IMR-90 (cell line): ENCODE data around the gene DPCD. TPM values are rescaled to one million over a fixed set of nuclear protein-coding genes. Genes with fewer than 3 reads are reported as not detected.

Source experiments
- ATAC-seq: fragments of 200-7000 bp; cut with Tn5 transposase; 2 replicates; pipeline ENCODE4 v1.9.1; 2020; ENCODE audit warnings: low read depth, mild to moderate bottlenecking, moderate library complexity
- BruUV-seq: library from RNA; stranded (reverse); fragments of 400-500 nt; replicated peaks from 2 replicates; lab custom pipeline; 2021; lab: Mats Ljungman, UMichigan
- CTCF ChIA-PET: fragments of 300-600 bp; formaldehyde crosslinking; extraction: SDS; loops from one replicate; lab custom pipeline; 2021; ENCODE audit warnings: antibody characterized with exemption; lab: Yijun Ruan, JAX
- POLR2A ChIA-PET: fragments of 300-600 bp; sonication (Branson Sonifier 250); formaldehyde crosslinking; loops from one replicate; lab custom pipeline; 2022; ENCODE audit warnings: antibody characterized with exemption; ENCODE audit not compliant: unreplicated experiment; lab: Charles Lee
- DNase-seq: peaks from one replicate; pipeline ENCODE4 v3.0.0; 2013
- H2AFZ ChIP-seq: replicated peaks from 2 replicates; pipeline ENCODE3; 2013; ENCODE audit warnings: low read length, mild to moderate bottlenecking; ENCODE audit not compliant: poor library complexity
- H2AK5ac ChIP-seq: 2 replicates; pipeline ENCODE4 v1.6.1; 2013; ENCODE audit warnings: low read depth, low read length, inconsistent platforms
- H2AK9ac ChIP-seq: replicated peaks from 2 replicates; pipeline ENCODE3; 2013; ENCODE audit warnings: mild to moderate bottlenecking, low read depth, low read length, moderate library complexity; ENCODE audit not compliant: poor library complexity
- H2BK120ac ChIP-seq: 2 replicates; pipeline ENCODE4 v1.6.1; 2013; ENCODE audit warnings: low read depth, low read length, inconsistent platforms
- H2BK15ac ChIP-seq: 3 replicates; pipeline ENCODE4 v1.6.1; 2013; ENCODE audit warnings: low read depth, low read length, inconsistent platforms
- H2BK20ac ChIP-seq: 2 replicates; pipeline ENCODE4 v1.6.1; 2013; ENCODE audit warnings: low read depth, mild to moderate bottlenecking, inconsistent platforms, low read length, moderate library complexity
- H2BK5ac ChIP-seq: 2 replicates; pipeline ENCODE4 v1.6.1; 2013; ENCODE audit warnings: mild to moderate bottlenecking, low read depth, low read length, inconsistent platforms; ENCODE audit not compliant: poor library complexity, severe bottlenecking
- H3K14ac ChIP-seq: replicated peaks from 2 replicates; pipeline ENCODE4 v1.6.1; 2013; ENCODE audit warnings: low read depth, low read length, inconsistent platforms
- H3K18ac ChIP-seq: 2 replicates; pipeline ENCODE4 v1.6.1; 2013; ENCODE audit warnings: low read depth, low read length, control low read depth
- H3K23ac ChIP-seq: 2 replicates; pipeline ENCODE4 v1.6.1; 2013; ENCODE audit warnings: low read depth, low read length, inconsistent platforms
- H3K27ac ChIP-seq: 2 replicates; pipeline ENCODE4 v1.5.1; 2013; ENCODE audit warnings: mild to moderate bottlenecking, control low read depth, low read length; ENCODE audit not compliant: insufficient read depth
- H3K27me3 ChIP-seq: 2 replicates; pipeline ENCODE4 v1.6.1; 2013; ENCODE audit warnings: low read length; ENCODE audit not compliant: control insufficient read depth, insufficient read depth
- H3K36me3 ChIP-seq: 2 replicates; pipeline ENCODE4 v1.6.1; 2013; ENCODE audit warnings: low read length, mixed read lengths; ENCODE audit not compliant: control insufficient read depth, insufficient read depth
- H3K4ac ChIP-seq: 2 replicates; pipeline ENCODE4 v1.6.1; 2013; ENCODE audit warnings: low read depth, low read length, inconsistent platforms
- H3K4me1 ChIP-seq: 2 replicates; pipeline ENCODE4 v1.6.1; 2013; ENCODE audit warnings: low read length, mixed read lengths; ENCODE audit not compliant: control insufficient read depth, insufficient read depth
- H3K4me2 ChIP-seq: 2 replicates; pipeline ENCODE4 v1.6.1; 2013; ENCODE audit warnings: low read depth, mild to moderate bottlenecking, control low read depth, low read length, moderate library complexity
- H3K4me3 ChIP-seq: 2 replicates; pipeline ENCODE4 v1.5.1; 2013; ENCODE audit warnings: low read depth, mild to moderate bottlenecking, control low read depth, low read length, moderate library complexity; ENCODE audit not compliant: insufficient read depth
- H3K56ac ChIP-seq: 2 replicates; pipeline ENCODE4 v1.6.1; 2013; ENCODE audit warnings: low read length, inconsistent platforms; ENCODE audit not compliant: insufficient read depth; ENCODE audit errors: extremely low read depth
- H3K79me1 ChIP-seq, 2 experiments: 2 replicates each; pipeline ENCODE4 v1.6.1; 2013; ENCODE audit warnings: low read length in 2 of 2, inconsistent platforms in 1 of 2, low read depth in 1 of 2
- H3K9ac ChIP-seq: 2 replicates; pipeline ENCODE4 v1.6.1; 2013; ENCODE audit warnings: low read depth, low read length, control low read depth
- H3K9me1 ChIP-seq: 2 replicates; pipeline ENCODE4 v1.6.1; 2013; ENCODE audit warnings: low read length, inconsistent platforms; ENCODE audit not compliant: insufficient read depth
- H3K9me3 ChIP-seq: 2 replicates; pipeline ENCODE4 v1.6.1; 2013; ENCODE audit warnings: low read length; ENCODE audit not compliant: control insufficient read depth, insufficient read depth
- H4K20me1 ChIP-seq: 2 replicates; pipeline ENCODE4 v1.6.1; 2013; ENCODE audit warnings: low read length, inconsistent platforms; ENCODE audit not compliant: insufficient read depth
- H4K5ac ChIP-seq: 2 replicates; pipeline ENCODE4 v1.6.1; 2013; ENCODE audit warnings: mild to moderate bottlenecking, low read depth, low read length, control low read depth
- H4K8ac ChIP-seq, 2 experiments: 2 replicates each; pipeline ENCODE4 v1.6.1; 2013; ENCODE audit warnings: low read depth in 2 of 2, low read length in 2 of 2, control low read depth in 1 of 2, inconsistent platforms in 1 of 2
- H4K91ac ChIP-seq: 2 replicates; pipeline ENCODE4 v1.6.1; 2013; ENCODE audit warnings: low read depth, low read length, inconsistent platforms; ENCODE audit not compliant: insufficient read depth
- CHD1 ChIP-seq: IDR thresholded peaks from 2 replicates; pipeline ENCODE4 v1.6.1; 2012; ENCODE audit warnings: low read depth, low read length, improper control_type of control experiment
- ELK1 ChIP-seq: fragments of 150-350 bp; IDR thresholded peaks from 2 replicates; pipeline ENCODE4 v1.6.1; 2016; ENCODE audit warnings: low read depth, mild to moderate bottlenecking, low read length, moderate library complexity, borderline replicate concordance
- FOS ChIP-seq: fragments of 150-350 bp; IDR thresholded peaks from 2 replicates; pipeline ENCODE4 v1.6.1; 2016; ENCODE audit warnings: low read depth, low read length
- MAFK ChIP-seq: IDR thresholded peaks from 2 replicates; pipeline ENCODE4 v1.6.1; 2012; ENCODE audit warnings: low read depth, low read length, improper control_type of control experiment
- MAZ ChIP-seq: IDR thresholded peaks from 2 replicates; pipeline ENCODE4 v1.6.1; 2012; ENCODE audit warnings: low read depth, mild to moderate bottlenecking, low read length, improper control_type of control experiment, moderate library complexity, borderline replicate concordance
- MXI1 ChIP-seq: IDR thresholded peaks from 2 replicates; pipeline ENCODE4 v1.6.1; 2012; ENCODE audit warnings: low read depth, mild to moderate bottlenecking, low read length, moderate library complexity, borderline replicate concordance
- NFE2L2 ChIP-seq: fragments of 150-350 bp; IDR thresholded peaks from 2 replicates; pipeline ENCODE4 v1.6.1; 2016; ENCODE audit warnings: low read depth, mild to moderate bottlenecking, low read length
- RAD21 ChIP-seq: IDR thresholded peaks from 2 replicates; pipeline ENCODE4 v1.6.1; 2012; ENCODE audit warnings: low read length, improper control_type of control experiment
- RCOR1 ChIP-seq: IDR thresholded peaks from 2 replicates; pipeline ENCODE4 v1.6.1; 2012; ENCODE audit warnings: mild to moderate bottlenecking, low read length, improper control_type of control experiment; ENCODE audit not compliant: insufficient replicate concordance
- RFX5 ChIP-seq: IDR thresholded peaks from 2 replicates; pipeline ENCODE4 v1.8.0; 2012; ENCODE audit warnings: low read depth, mild to moderate bottlenecking, low read length, moderate library complexity
- SMC3 ChIP-seq: fragments of 150-350 bp; IDR thresholded peaks from 2 replicates; pipeline ENCODE4 v1.6.1; 2016; ENCODE audit warnings: low read depth, mild to moderate bottlenecking, antibody characterized with exemption, low read length, moderate library complexity
- WGBS, 2 experiments: methylation state at CpG; one replicate each; pipeline versions ENCODE4 v1.1.5 to v1.1.7; 2013; ENCODE audit warnings: missing lambda C conversion rate in 2 of 2; ENCODE audit not compliant: insufficient read length in 1 of 2; ENCODE audit errors: extremely low coverage in 2 of 2; 5-methylcytosine and 5-hydroxymethylcytosine counted together
- dilution Hi-C: fragments of 300-500 bp; cut with HindIII; formaldehyde crosslinking; loops from one replicate; pipeline ENCODE4 v1.14.3; 2018; ENCODE audit warnings: low sequenced_read_pairs; ENCODE audit not compliant: unreplicated experiment
- in situ Hi-C: fragments of 300-500 bp; cut with MboI; formaldehyde crosslinking; loops from 3 replicates; pipeline ENCODE4 v1.14.3; 2019; ENCODE audit warnings: low sequenced_read_pairs, inconsistent platforms, mixed read lengths
- intact Hi-C: fragments of 100-400 bp; cut with micrococcal nuclease; formaldehyde crosslinking; loops from 2 replicates; pipeline ENCODE4 v1.10.0; 2022
- polyA plus RNA-seq, 3 experiments: library from polyadenylated mRNA; depleted of rRNA; stranded (reverse); fragments of >200 nt; gene quantifications; 2 replicates each; pipeline ENCODE4 v1.2.3, GENCODE V29; 2012; ENCODE audit warnings: low replicate concordance in 1 of 3
- total RNA-seq: library from RNA; depleted of rRNA; stranded (reverse); fragments of >200 nt; gene quantifications from 2 replicates; pipeline ENCODE4 v1.2.3, GENCODE V29; 2012
- TF ChIP-seq, protein P1 (sequence below): conservative IDR thresholded peaks from 2 replicates; pipeline ENCODE4 v1.5.1; 2012; ENCODE audit warnings: mild to moderate bottlenecking, low read depth, low read length, improper control_type of control experiment
- TF ChIP-seq, protein P2 (sequence below): fragments of 150-350 bp; IDR thresholded peaks from 2 replicates; pipeline ENCODE4 v1.6.1; 2017; ENCODE audit warnings: mild to moderate bottlenecking, antibody characterized with exemption, low read length, low read depth

Gene DPCD
- total and polyA plus RNA-seq, 2 of the 4 experiments (the other 2 are of a cell fraction): 59.1 to 73.7 TPM

DNA sequence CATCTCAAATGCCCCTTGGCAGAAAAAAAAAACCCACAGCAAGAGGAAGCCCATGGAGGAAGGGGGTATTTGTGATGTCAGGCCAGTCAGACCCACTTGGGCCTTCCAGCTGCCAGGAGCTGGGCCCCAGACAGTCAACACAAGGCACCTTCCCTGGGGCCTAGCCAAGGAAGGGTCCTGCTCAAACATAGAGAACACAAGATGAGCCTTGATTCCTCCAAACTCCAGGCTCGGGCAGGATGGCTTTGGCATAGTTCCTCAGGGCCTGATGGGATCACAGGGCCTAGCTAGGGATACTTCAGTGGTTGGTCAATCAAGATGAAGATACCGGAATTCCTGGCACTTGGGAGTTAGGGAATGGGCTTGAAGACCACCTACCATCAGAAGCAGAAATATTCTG, 30.8 kb downstream of the DPCD start:
- no peak overlapping the region for H2BK20ac ChIP-seq

More for the DNA sequence above, 30.8 kb downstream of the DPCD start:
- TF ChIP-seq, protein P1, sequence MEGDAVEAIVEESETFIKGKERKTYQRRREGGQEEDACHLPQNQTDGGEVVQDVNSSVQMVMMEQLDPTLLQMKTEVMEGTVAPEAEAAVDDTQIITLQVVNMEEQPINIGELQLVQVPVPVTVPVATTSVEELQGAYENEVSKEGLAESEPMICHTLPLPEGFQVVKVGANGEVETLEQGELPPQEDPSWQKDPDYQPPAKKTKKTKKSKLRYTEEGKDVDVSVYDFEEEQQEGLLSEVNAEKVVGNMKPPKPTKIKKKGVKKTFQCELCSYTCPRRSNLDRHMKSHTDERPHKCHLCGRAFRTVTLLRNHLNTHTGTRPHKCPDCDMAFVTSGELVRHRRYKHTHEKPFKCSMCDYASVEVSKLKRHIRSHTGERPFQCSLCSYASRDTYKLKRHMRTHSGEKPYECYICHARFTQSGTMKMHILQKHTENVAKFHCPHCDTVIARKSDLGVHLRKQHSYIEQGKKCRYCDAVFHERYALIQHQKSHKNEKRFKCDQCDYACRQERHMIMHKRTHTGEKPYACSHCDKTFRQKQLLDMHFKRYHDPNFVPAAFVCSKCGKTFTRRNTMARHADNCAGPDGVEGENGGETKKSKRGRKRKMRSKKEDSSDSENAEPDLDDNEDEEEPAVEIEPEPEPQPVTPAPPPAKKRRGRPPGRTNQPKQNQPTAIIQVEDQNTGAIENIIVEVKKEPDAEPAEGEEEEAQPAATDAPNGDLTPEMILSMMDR: no peak
- TF ChIP-seq RCOR1 (no peak), MXI1 (no peak), FOS (no peak), RAD21 (no peak), NFE2L2 (no peak), RFX5 (no peak), ELK1 (no peak), MAFK (no peak), MAZ (no peak), SMC3 (no peak), CHD1 (no peak)
- TF ChIP-seq, protein P2, sequence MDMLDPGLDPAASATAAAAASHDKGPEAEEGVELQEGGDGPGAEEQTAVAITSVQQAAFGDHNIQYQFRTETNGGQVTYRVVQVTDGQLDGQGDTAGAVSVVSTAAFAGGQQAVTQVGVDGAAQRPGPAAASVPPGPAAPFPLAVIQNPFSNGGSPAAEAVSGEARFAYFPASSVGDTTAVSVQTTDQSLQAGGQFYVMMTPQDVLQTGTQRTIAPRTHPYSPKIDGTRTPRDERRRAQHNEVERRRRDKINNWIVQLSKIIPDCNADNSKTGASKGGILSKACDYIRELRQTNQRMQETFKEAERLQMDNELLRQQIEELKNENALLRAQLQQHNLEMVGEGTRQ: no peak
- H3K36me3 ChIP-seq: peaks cover 9% of the 10 kb centered on the region
- no peak overlapping the region for H3K56ac ChIP-seq
- H4K20me1 ChIP-seq: no peaks in the 10 kb centered on the region
- no peak overlapping the region for H3K4ac ChIP-seq
- no peak overlapping the region for H3K4me2 ChIP-seq
- H4K5ac ChIP-seq: no peak overlapping the region
- no peak overlapping the region for H2AK5ac ChIP-seq
- H3K4me1 ChIP-seq: no peaks in the 10 kb centered on the region
- no peak overlapping the region for H2AFZ ChIP-seq
- no peaks in the 10 kb centered on the region for H3K79me1 ChIP-seq
- H2BK5ac ChIP-seq: no peak overlapping the region
- H3K9me1 ChIP-seq: peaks cover 2% of the 10 kb centered on the region; the same call in 1 of the 2 replicates
- H3K23ac ChIP-seq: no peak overlapping the region
- intact Hi-C loops: no loop called here
- in situ Hi-C loops: no loop called here
- no peaks in the 10 kb centered on the region for H3K9me3 ChIP-seq
- DNase-seq (no peak), ATAC-seq (no peak)
- no peak overlapping the region for H2AK9ac ChIP-seq
- dilution Hi-C loops: no loop called here
- WGBS, 2 experiments: no CpG with 5 or more reads among the region's 2 CpGs
- H2BK120ac ChIP-seq: no peak overlapping the region
- no peak overlapping the region for H3K27ac ChIP-seq
- H2BK15ac ChIP-seq: no peak overlapping the region
- H3K27me3 ChIP-seq: no peaks in the 10 kb centered on the region
- no peak overlapping the region for H4K8ac ChIP-seq
- no peak overlapping the region for H3K18ac ChIP-seq
- H3K9ac ChIP-seq: no peak overlapping the region
- H3K14ac ChIP-seq: no peak overlapping the region
- CTCF ChIA-PET: no interaction called here
- BruUV-seq: no TSS peak
- H4K91ac ChIP-seq: no peak overlapping the region
- POLR2A ChIA-PET: no interaction called here
- no peak overlapping the region for H3K4me3 ChIP-seq
